Ishikawa (cell line): ENCODE measurements around the gene TRIM14.

Experiments
- EP300 ChIP-seq: IDR thresholded peaks from 2 replicates; pipeline ENCODE4 v1.6.1; 2012; ENCODE audit warnings: borderline replicate concordance
- RAD21 ChIP-seq: IDR thresholded peaks from 2 replicates; pipeline ENCODE4 v1.6.1; 2012; ENCODE audit warnings: low read depth

- TF ChIP-seq EP300 = no peak
- TF ChIP-seq RAD21 = no peak
Measured at GRCh38 chr9:98075332-98075805, 43.7 kb downstream of the TRIM14 start.
